Stomach smooth muscle (tissue), 2 donors: ENCODE results near the gene PANX1.

Experiments used
- H3K27ac ChIP-seq: one replicate; pipeline ENCODE4 v1.7.0; 2013; ENCODE audit warnings: mild to moderate bottlenecking, low read length, inconsistent platforms
- H3K27me3 ChIP-seq, 2 donors: one replicate each; pipeline ENCODE4 v1.7.0; 2013; ENCODE audit warnings: low read length in 2 of 2; ENCODE audit not compliant: insufficient read depth in 2 of 2, control insufficient read depth in 1 of 2
- H3K36me3 ChIP-seq, 2 donors: one replicate each; pipeline ENCODE4 v1.7.0; 2013; ENCODE audit warnings: low read length in 2 of 2; ENCODE audit not compliant: control insufficient read depth in 2 of 2, insufficient read depth in 2 of 2
- H3K4me1 ChIP-seq: one replicate; pipeline ENCODE4 v1.7.0; 2013; ENCODE audit warnings: low read length; ENCODE audit not compliant: control insufficient read depth, insufficient read depth
- H3K4me3 ChIP-seq, 2 donors: one replicate each; pipeline ENCODE4 v1.7.0; 2013; ENCODE audit warnings: low read length in 2 of 2
- H3K9ac ChIP-seq, 2 donors: one replicate each; pipeline ENCODE4 v1.7.0; 2013; ENCODE audit warnings: low read length in 2 of 2, mild to moderate bottlenecking in 1 of 2
- H3K9me3 ChIP-seq, 2 donors: one replicate each; pipeline ENCODE4 v1.7.0; 2013; ENCODE audit warnings: low read length in 2 of 2; ENCODE audit not compliant: control insufficient read depth in 2 of 2
- donor health status: healthy.
- donor health status: Pancreatic carcinoma.

The PANX1 gene

GRCh38 chr11:94185416-94186084 lies 56.9 kb downstream of the PANX1 start:
- peaks cover 3% of the 10 kb centered on the region for H3K4me1 ChIP-seq
- no peaks in the 10 kb centered on the region for H3K27me3 ChIP-seq
- no peak overlapping the region for H3K4me3 ChIP-seq
- no peak overlapping the region for H3K27ac ChIP-seq
- H3K9ac ChIP-seq, result no peak overlapping the region
- peaks cover 8 to 15% of the 10 kb centered on the region in 2 donors for H3K36me3 ChIP-seq
- H3K9me3 ChIP-seq, result no peaks in the 10 kb centered on the region

DNA sequence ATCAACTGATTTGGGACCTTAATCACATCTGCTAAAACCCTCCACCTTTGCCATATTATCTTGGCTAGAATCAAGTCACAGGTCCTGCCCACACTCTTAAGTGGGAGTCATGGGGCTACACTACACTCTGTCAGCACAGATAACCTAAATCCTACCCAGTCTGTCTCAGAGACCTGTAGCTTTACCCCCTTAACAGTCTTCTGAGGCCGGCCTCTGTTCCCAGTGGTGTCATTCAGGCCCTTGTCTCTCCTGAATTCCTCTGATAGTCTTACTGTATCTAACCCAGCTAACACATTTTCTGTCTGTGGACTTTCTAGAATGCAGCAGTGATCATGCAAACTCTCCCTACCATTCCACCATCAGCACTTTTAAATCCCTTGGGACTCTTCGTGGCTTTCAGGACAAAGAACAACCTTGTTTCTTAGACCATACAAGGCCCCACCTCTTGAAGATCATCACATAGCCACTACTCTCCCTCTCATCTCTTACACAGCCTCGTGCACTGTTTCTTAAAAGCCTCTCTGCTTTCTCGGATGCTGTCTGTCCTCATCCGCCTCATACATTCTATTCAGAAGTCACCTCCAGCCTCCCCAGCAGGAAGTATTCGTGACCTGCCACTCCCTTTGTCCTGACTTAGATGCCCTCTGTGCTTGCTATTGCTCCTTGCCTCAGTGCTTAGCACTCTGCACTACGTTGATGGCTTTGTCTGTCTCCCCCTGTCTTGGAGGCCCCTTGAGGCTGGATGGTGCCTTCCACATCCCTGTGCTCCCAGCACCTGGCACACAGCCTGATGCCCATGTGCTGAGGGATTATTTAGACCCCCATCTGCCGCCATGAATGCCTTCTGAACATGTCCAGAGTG lies 57.9 kb downstream of the PANX1 start:
- H3K9me3 ChIP-seq, result no peaks in the 10 kb centered on the region
- H3K27ac ChIP-seq, result no peak overlapping the region
- H3K4me3 ChIP-seq, result no peak overlapping the region
- peaks cover 3% of the 10 kb centered on the region for H3K4me1 ChIP-seq
- no peak overlapping the region for H3K9ac ChIP-seq
- H3K27me3 ChIP-seq, result no peaks in the 10 kb centered on the region
- H3K36me3 ChIP-seq, result peaks cover 0 to 9% of the 10 kb centered on the region in 2 donors

GRCh38 chr11:94193288-94193687 lies 64.6 kb downstream of the PANX1 start:
- Histone ChIP-seq H3K36me3 (no peaks in the 10 kb centered on the region), H3K4me3 (no peak overlapping the region), H3K9ac (no peak overlapping the region)

DNA sequence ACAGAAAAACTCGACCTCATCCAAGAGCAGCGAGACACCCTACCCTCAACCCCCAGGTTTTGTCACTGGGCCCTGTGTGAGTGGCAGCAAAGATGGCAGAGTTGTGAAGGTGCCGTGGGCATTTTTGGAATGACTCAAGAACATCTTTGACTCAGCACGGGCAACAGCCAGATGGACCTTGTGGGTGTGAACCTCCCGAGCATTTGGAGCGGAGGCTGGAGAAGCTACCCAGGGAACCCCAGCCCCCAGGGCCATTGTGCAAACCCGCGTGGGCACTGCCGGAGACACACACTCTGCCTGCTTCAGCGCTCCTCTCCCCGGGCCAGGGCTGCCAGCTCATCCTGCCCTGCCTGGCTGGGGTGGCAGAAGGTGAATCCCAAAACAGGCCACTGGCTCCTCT lies 66.1 kb downstream of the PANX1 start:
- H3K27ac ChIP-seq, result no peak overlapping the region
- no peaks in the 10 kb centered on the region for H3K36me3 ChIP-seq
- peaks cover 3% of the 10 kb centered on the region for H3K4me1 ChIP-seq
- H3K4me3 ChIP-seq, result no peak overlapping the region
- no peak overlapping the region for H3K9ac ChIP-seq
- no peaks in the 10 kb centered on the region for H3K9me3 ChIP-seq
- no peaks in the 10 kb centered on the region for H3K27me3 ChIP-seq

More at GRCh38 chr11:94193288-94193687, 64.6 kb downstream of the PANX1 start:
- no peaks in the 10 kb centered on the region for H3K9me3 ChIP-seq
- no peaks in the 10 kb centered on the region for H3K27me3 ChIP-seq
- no peak overlapping the region for H3K27ac ChIP-seq
- peaks cover 3% of the 10 kb centered on the region for H3K4me1 ChIP-seq

DNA sequence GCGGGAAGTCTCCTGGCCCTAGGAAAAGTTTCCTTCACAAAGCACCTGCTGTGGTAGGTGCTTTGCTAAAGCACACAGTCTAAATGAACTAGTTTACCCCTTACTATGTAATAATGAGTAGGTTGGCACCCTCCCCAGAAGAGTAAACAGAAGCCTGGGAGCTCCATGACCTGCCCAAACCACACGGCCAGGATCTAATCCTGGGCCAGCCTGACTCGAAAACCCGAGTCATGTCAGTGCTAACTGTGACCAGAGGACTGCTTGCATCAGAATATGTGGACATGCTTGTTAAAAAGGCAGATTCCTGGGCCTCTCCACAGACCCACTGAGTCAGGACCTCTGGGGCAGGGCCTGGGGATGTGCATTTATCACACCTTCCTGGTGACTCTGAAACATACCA lies 67.7 kb downstream of the PANX1 start:
- H3K9me3 ChIP-seq, result no peaks in the 10 kb centered on the region

DNA sequence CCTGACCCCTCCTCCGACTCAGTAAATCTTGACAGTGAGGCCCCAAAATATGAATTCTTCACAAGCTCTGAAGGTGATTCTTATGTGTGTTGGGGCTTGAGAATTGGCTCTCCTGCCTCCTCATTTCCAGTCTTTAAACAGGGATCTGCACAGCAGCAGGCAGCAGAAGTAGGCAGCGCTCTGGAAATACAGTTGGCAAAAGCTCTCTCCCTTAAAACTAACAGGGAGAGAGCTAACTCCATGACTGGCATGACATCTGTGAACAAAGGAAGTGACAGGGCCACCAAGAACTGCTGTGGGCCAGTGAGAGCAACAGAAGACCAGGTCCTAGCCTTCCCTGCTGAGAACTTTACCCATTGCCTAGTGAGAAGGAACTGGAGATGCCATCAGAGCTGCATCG lies 70.1 kb downstream of the PANX1 start:
- H3K27ac ChIP-seq, result no peak overlapping the region
- H3K9ac ChIP-seq, result no peak overlapping the region
- no peaks in the 10 kb centered on the region for H3K9me3 ChIP-seq
- no peaks in the 10 kb centered on the region for H3K4me1 ChIP-seq
- no peak overlapping the region for H3K4me3 ChIP-seq
- H3K36me3 ChIP-seq, result no peaks in the 10 kb centered on the region
- no peaks in the 10 kb centered on the region for H3K27me3 ChIP-seq

More for the DNA sequence above, 67.7 kb downstream of the PANX1 start:
- Histone ChIP-seq H3K36me3 (no peaks in the 10 kb centered on the region), H3K9ac (no peak overlapping the region), H3K27ac (no peak overlapping the region), H3K4me1 (peaks cover 3% of the 10 kb centered on the region), H3K27me3 (no peaks in the 10 kb centered on the region), H3K4me3 (no peak overlapping the region)

DNA sequence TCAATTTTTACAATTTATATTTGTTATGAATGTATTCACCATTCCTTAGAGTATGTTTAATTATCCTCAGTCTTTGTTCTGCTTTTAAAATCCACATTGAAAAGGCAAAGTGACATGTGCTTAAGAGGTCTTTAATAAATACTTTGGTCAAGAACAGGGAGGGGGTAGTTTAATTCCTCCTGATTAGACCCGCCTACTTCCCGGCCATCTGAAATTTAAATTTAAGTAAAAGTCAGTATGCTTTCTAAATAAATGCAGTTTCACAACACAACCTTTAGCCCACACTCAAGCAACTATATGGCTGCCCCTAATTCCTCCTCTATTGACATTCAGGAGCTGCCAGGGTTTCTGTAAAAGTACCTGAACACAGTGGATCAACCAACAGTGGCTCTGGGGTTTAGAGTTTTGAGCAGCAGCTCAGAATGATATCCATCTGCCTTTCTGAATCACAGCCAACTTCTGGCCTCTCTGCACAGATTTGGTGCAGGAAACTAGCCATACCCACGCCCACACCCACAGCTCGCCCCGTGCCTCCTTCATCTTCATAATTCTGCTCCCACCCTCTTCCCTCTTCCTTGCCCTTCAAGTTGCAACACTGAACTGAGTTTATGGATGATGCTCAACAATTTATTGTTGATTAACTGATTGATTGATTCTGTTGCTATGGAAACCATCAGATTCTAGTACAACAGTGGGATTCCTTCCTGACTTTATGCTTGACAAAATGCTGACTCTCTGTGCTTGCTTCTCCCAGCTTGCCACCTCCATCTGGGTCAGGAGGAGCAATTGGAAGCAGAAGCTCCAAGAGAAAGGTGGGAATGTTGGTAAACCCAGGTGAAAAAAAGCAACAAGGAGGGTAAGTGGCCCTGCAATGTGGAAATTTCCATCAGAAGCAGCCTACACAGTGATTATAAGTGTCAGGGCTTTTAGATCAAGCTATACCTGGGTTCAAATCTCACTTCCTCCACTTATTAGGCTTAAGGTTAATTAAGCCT lies 70.8 kb downstream of the PANX1 start:
- Histone ChIP-seq H3K9me3 (no peaks in the 10 kb centered on the region), H3K27ac (no peak overlapping the region), H3K4me1 (no peaks in the 10 kb centered on the region), H3K9ac (no peak overlapping the region), H3K27me3 (no peaks in the 10 kb centered on the region), H3K4me3 (no peak overlapping the region), H3K36me3 (no peaks in the 10 kb centered on the region)

DNA sequence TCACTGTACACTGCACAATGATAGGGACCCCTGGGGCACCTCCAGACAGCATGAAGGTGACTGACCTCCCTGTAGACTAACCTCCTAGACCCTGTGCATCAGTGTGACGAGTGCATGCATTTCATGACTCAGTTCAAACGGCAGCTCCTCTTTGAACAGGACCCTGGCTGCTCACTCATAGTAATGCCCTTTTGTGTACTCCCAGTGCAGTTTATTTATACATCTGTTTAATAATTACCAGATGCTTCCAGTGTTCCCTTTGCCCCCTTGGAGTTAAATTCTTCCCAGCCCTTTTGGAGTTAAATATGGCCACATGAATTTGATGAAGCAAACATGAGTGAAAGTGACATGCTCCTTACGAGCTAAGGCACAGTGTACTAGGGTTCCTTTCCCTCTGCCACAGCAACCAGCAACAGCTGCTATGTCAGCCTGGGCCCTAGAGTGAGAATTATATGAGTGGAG lies 72.4 kb downstream of the PANX1 start:
- no peaks in the 10 kb centered on the region for H3K36me3 ChIP-seq
- no peaks in the 10 kb centered on the region for H3K4me1 ChIP-seq
- no peaks in the 10 kb centered on the region for H3K27me3 ChIP-seq
- H3K27ac ChIP-seq, result no peak overlapping the region
- no peaks in the 10 kb centered on the region for H3K9me3 ChIP-seq
- H3K9ac ChIP-seq, result no peak overlapping the region
- H3K4me3 ChIP-seq, result no peak overlapping the region

DNA sequence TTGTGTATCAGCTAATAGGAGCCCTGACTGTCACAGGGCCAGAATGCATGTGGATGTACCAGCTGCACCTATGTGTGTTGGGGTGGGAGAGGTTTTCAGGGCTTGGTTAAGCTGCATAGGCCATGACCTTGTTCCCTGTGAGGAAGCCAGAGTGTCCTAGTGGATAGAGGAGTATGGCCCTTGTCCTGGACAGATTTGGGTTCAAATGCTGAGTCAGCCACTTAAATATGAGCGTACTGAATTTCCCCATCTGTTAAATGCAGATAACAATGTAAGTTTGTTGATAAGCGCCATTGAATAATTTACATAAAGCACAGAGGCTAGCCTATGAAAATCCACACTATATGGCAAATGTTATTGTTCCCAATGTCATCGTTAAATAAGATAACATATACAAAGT lies 74.4 kb downstream of the PANX1 start:
- Histone ChIP-seq H3K9me3 (no peaks in the 10 kb centered on the region), H3K4me3 (no peak overlapping the region), H3K27ac (no peak overlapping the region), H3K4me1 (no peaks in the 10 kb centered on the region), H3K9ac (no peak overlapping the region), H3K36me3 (no peaks in the 10 kb centered on the region), H3K27me3 (no peaks in the 10 kb centered on the region)

DNA sequence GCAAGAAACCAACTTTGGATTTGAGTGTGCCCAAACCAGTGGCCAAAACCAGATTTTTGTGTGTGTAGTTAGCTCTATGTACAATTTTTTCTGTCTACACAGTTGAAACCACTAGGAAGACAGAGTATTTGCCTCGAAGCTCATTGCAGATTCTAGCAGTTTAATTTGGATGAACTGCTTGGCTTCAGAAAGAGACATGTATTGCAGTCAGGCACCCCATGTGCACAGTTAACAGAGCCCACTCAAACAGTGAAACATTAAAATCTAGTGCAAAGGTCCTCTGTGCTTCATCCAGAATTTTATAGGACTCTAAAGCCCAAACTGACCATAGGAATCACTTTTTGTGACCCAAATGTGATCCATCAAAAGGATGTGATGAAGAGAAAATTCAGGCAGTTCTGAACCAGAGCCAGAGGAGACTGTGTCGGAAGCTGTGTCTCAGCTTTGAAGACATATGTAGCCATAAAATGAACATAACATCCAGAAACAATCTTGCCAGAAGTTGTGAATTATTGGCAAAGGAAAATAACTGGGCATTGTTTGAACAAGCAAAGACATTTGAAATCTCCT lies 82.7 kb downstream of the PANX1 start:
- Histone ChIP-seq H3K27ac (no peak overlapping the region), H3K9me3 (no peaks in the 10 kb centered on the region), H3K9ac (no peak overlapping the region), H3K4me3 (no peak overlapping the region), H3K36me3 (no peaks in the 10 kb centered on the region), H3K27me3 (no peaks in the 10 kb centered on the region), H3K4me1 (no peaks in the 10 kb centered on the region)
